NCI-H82 (cell line): Measurements from ENCODE around the gene ZNF764.
"Not testable (repeated sequence)": the region's sequence is repeated elsewhere in the genome, so short reads cannot be mapped to it uniquely, and the experiment has no call there.

Source experiments
- DNase-seq: peaks from one replicate; lab custom pipeline; 2025; lab: John Stamatoyannopoulos, UW

Gene ZNF764

GRCh38 chr16:30527635-30528178, 30.5 kb downstream of the ZNF764 start:
- no peak for DNase-seq

GRCh38 chr16:30526823-30527634, 31.1 kb downstream of the ZNF764 start:
- DNase-seq, result peak; percentile 99

GRCh38 chr16:30526137-30526822, 31.9 kb downstream of the ZNF764 start, which contains the start of gene ZNF768:
TSS of gene ZNF768 (minus strand) at chr16:30526566. CDS start at chr16:30526413, 153 bp downstream.
- no peak for DNase-seq

GRCh38 chr16:30525844-30526136, 32.4 kb downstream of the ZNF764 start:
- no peak for DNase-seq

DNA sequence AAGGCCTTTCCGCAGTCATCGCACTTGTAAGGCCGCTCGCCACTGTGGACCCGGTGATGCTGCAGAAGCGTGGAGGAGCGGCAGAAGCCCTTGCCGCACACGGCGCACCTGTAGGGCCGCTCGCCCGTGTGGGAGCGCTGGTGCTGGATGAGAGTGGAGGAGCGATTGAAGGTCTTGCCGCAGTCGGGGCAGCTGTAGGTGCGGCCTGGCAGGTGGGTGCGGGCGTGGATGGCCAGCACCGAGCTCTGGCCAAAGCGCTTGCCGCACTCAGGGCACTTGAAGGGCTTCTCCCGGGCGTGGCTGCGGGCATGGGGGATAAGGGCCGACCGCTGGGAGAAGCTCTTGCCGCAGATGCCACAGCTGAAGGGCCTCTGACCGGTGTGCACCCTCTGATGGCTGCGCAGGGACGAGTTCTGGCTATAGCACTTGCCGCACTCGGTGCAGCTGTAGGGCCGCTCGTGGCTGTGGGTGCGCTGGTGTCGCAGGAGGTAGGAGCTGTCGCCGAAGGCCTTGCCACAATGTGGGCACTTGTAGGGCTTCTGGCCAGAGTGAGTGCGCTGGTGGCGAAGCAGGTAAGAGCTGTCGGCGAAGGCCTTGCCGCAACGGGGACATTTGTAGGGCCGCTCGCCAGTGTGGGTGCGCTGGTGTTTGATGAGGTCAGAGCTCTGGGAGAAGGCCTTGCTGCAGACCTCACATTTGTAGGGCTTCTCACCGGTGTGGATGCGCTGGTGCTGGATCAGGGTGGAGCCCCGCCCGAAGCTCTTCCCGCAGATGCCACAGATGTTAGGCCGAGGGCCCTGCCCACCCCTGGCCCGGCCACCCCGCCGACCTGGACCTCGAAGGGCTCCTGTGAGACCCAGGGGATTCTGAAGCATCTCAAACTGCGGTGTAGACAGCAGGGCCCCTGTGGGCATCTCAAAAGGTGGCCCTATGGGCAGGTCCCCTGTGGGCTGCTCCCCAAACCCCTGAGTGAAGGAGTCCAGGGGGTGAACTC, 33.3 kb downstream of the ZNF764 start:
- DNase-seq, result no peak

- peak; percentile 61 for DNase-seq
Observed at GRCh38 chr16:30523768-30524574, 34.2 kb downstream of the ZNF764 start.

DNA sequence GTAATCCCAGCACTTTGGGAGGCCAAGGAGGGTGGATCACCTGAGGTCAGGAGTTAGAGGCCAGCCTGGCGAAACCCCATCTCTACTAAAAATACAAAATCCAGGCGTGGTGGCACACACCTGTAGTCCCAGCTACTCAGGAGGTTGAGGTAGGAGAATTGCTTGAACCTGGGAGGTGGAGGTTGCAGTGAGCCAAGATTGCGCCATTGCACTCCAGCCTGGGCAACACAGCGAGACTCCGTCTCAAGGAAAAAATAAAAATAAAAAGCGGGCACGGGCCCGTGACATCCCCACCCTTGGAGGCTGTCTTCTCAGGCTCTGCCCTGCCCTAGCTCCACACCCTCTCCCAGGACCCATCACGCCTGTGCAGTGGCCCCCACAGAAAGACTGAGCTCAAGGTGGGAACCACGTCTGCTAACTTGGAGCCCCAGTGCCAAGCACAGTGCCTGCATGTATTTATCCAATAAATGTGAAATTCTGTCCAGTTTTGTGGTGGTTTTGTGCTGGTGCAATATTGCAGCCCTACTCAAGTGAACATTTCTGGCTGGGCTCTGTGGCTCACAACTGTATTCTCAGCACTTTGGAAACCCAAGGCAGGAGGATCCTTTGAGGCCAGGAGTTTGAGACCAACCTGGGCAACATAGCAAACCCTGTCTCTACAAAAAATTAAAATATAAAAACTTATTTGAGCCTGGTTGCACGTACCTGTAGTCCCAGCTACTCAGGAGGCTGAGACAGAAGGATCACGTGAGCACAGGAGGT, 35.3 kb downstream of the ZNF764 start:
- not testable (repeated sequence) for DNase-seq

DNA sequence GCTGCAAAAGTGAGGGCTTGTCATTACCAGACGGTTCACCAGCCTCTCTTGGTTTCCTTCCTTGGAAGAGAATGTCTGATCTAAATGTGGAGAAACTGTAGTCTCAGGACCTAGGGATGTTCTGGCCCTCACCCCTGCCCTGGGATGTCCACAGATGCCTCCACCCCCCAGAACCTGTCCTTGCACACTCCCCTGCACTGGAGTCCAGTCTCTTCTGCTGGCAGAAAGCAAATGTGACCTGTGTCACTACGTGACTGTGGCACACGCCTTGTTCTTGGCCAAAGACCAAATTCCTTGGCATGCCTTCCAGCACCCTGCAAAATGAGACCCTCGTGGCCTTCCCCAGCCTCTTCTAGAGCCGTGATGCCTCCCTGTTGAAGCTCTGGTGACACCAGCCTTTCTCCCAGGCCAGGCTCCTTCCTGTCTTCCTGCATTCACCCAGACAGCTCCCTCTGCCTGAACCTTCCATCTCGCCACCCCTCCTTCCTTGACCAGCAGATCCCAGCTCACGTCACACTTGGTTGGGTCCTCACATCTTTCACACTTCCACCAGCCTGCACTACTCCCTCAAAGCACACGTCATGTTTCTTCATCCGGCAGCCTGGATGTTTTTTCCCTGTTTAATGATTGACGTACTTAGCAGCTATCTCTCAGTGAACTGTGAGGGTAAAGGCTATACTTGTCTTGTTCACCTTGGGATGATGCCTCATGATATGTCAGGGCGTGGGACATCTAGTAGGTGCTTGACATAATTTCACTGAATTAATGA, 36.1 kb downstream of the ZNF764 start:
- DNase-seq, result no peak

GRCh38 chr16:30521476-30521872, 36.7 kb downstream of the ZNF764 start:
- DNase-seq, result no peak

GRCh38 chr16:30519120-30520049, 38.8 kb downstream of the ZNF764 start:
- no peak for DNase-seq

- DNase-seq, result no peak
Observed at GRCh38 chr16:30518552-30518951, 39.6 kb downstream of the ZNF764 start.

GRCh38 chr16:30515275-30515674, 42.9 kb downstream of the ZNF764 start:
- DNase-seq, result no peak

DNA sequence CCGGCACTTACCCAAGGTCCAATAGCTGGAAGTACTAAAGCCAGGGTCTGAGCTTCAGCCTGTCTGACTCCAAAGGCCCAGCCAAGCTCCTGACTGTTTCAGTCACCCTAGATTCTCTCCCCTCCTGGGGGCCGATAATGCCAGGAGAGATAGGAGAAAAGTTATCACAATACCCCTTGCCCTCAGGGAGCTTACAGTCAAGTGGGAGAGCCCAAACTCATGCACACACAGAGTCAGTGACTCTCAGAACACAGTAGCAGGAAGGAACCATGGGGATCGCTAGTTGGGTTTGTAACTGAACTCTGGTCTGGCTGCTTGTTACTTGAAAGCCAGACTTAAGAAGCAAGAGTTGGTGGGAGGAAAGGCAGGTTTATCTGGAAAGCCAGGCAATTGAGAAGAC, 46.7 kb downstream of the ZNF764 start:
- no peak for DNase-seq

DNA sequence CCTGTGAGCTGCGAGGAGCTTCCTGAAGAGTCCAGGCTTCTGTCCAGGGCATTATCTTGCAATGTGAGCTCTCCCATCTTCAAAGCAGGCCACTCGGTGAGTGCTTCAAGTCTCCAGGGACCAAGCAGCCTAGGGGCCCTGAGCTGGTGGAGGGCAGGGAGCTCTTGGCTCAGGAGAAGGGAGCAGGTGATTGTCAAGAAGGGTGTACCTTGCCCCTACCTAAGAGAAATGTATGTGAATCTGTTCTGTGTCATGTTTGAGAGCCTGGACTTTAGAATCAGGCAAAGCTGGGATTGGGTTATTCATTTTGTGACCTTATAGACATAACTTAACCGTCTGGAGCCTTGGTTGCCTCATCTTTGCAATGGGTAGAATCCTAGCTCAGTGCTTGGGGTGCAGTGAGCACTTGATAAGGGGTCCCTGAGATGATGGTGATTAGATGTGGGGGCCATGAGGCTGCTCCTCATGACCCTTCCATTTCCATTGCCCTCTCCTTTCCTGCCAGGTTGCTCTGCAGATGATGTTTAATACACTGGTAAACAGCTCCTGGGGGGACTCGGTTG, 47.7 kb downstream of the ZNF764 start:
- no peak for DNase-seq

- no peak for DNase-seq
Observed at GRCh38 chr16:30509081-30509765, 49.0 kb downstream of the ZNF764 start.
